ENCODE results near the gene MYLK3. TPM values are rescaled to one million over a fixed set of nuclear protein-coding genes. Genes with fewer than 3 reads are reported as not detected.

Gene MYLK3
- polyA plus RNA-seq, 1 experiment, result 0.10 TPM

- Histone ChIP-seq H3K27me3 (ENCODE audit: control insufficient read depth, insufficient read depth, low read length) (peaks cover 2% of the 10 kb centered on the region; the same call in 1 of the 2 replicates), H3K36me3 (ENCODE audit: control insufficient read depth, insufficient read depth, low read length) (no peaks in the 10 kb centered on the region), H3K4me3 (ENCODE audit: low read depth, low read length) (no peak overlapping the region)
- DNase-seq (ENCODE audit: low read depth), result no peak
- no peak for TF ChIP-seq CTCF (IDR thresholded peaks at IDR 0.05; ENCODE audit: insufficient read depth, low read depth, low read length)
- POLR2A ChIA-PET, result no interaction called here
- CTCF ChIA-PET, result interaction anchor here (1.6 kb wide), 1 partner anchor 23 kb away, joined by 3 read pairs; no protein-coding TSS in a partner anchor
Observed at GRCh38 chr16:46748775-46749705, 896 bp upstream of the MYLK3 start.

GRCh38 chr16:46746821-46747776 lies 1.0 kb downstream of the MYLK3 start:
- Histone ChIP-seq H3K4me3 (ENCODE audit: low read depth, low read length) (no peak overlapping the region), H3K36me3 (ENCODE audit: control insufficient read depth, insufficient read depth, low read length) (no peaks in the 10 kb centered on the region), H3K27me3 (ENCODE audit: control insufficient read depth, insufficient read depth, low read length) (no peaks in the 10 kb centered on the region; the same call in 1 of the 2 replicates)
- CTCF ChIA-PET, result interaction anchor here (1.1 kb wide), 2 partner anchors 10 to 193 kb away, joined by 3 to 5 read pairs; no protein-coding TSS in a partner anchor
- TF ChIP-seq CTCF (IDR thresholded peaks at IDR 0.05; ENCODE audit: insufficient read depth, low read depth, low read length), result no peak
- POLR2A ChIA-PET, result no interaction called here
- DNase-seq (ENCODE audit: low read depth), result no peak

DNA sequence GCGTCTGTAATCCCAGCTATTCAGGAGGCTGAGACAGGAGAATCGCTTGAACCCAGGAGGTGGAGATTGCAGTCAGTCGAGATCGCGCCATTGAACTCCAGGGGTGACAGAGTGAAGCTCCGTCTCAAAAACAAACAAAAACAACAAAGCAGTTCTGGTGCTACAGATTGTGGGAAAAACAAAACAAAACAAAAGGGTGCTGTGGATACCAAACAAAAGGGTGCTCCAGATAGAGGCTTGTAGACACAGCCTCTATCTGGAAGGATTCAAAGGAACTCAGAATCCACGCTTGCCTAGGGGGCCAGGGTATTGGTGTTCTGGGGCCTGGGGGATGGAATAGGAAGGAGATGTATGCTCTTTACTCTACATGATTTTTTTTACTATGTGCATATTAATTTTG lies 2.5 kb downstream of the MYLK3 start:
- no peak for TF ChIP-seq CTCF (IDR thresholded peaks at IDR 0.05; ENCODE audit: insufficient read depth, low read depth, low read length)
- ChIA-PET CTCF (interaction anchor here (0.6 kb wide), 1 partner anchor 12 kb away, joined by 3 read pairs; no protein-coding TSS in a partner anchor), POLR2A (no interaction called here)
- no peak for DNase-seq (ENCODE audit: low read depth)
- H3K4me3 ChIP-seq (ENCODE audit: low read depth, low read length), result no peak overlapping the region
- H3K27me3 ChIP-seq (ENCODE audit: control insufficient read depth, insufficient read depth, low read length), result no peaks in the 10 kb centered on the region; the same call in 1 of the 2 replicates
- no peaks in the 10 kb centered on the region for H3K36me3 ChIP-seq (ENCODE audit: control insufficient read depth, insufficient read depth, low read length)

- CTCF ChIA-PET, result interaction anchor here (0.6 to 1.3 kb wide), 4 partner anchors 8 to 77 kb away, joined by 3 read pairs; no protein-coding TSS in a partner anchor
Observed at GRCh38 chr16:46743232-46743719, 4.9 kb downstream of the MYLK3 start.

More at GRCh38 chr16:46743232-46743719, 4.9 kb downstream of the MYLK3 start:
- Histone ChIP-seq H3K27me3 (ENCODE audit: control insufficient read depth, insufficient read depth, low read length) (no peaks in the 10 kb centered on the region; the same call in 1 of the 2 replicates), H3K36me3 (ENCODE audit: control insufficient read depth, insufficient read depth, low read length) (no peaks in the 10 kb centered on the region), H3K4me3 (ENCODE audit: low read depth, low read length) (no peak overlapping the region)
- no peak for TF ChIP-seq CTCF (IDR thresholded peaks at IDR 0.05; ENCODE audit: insufficient read depth, low read depth, low read length)
- DNase-seq (ENCODE audit: low read depth), result no peak
- POLR2A ChIA-PET, result no interaction called here

Data from BJ (cell line).